Stimulated activated CD8-positive, alpha-beta memory T cell treated with anti-CD3 and anti-CD28 coated beads, Interleukin-15, amount 100 ng/mL, for 48 hours (primary cell): ENCODE results near the gene BHLHA9.
"Not testable (repeated sequence)": the region's sequence is repeated elsewhere in the genome, so short reads cannot be mapped to it uniquely, and the experiment has no call there.

Experiments used
- DNase-seq, 2 donors: peaks; one replicate each; pipeline ENCODE4 v3.0.0-alpha.2; 2020; ENCODE audit warnings: low read depth in 2 of 2

BHLHA9 gene

GRCh38 chr17:1300371-1300905, 30.2 kb downstream of the BHLHA9 start:
- no peak for DNase-seq

- DNase-seq: no peak
These were observed 31.3 kb downstream of the BHLHA9 start for GRCh38 chr17:1301546-1301945.

- DNase-seq: no peak
These were observed 32.5 kb downstream of the BHLHA9 start for GRCh38 chr17:1302761-1303160.

GRCh38 chr17:1304522-1304921, 34.3 kb downstream of the BHLHA9 start:
- DNase-seq: no peak

GRCh38 chr17:1304962-1305563, 34.8 kb downstream of the BHLHA9 start:
- no peak for DNase-seq

- not testable (repeated sequence) for DNase-seq
These were observed 37.6 kb downstream of the BHLHA9 start for GRCh38 chr17:1307829-1308228.

- no peak for DNase-seq
These were observed 42.1 kb downstream of the BHLHA9 start for GRCh38 chr17:1312261-1312870.

- no peak for DNase-seq
These were observed 43.2 kb downstream of the BHLHA9 start for GRCh38 chr17:1313270-1314005.

GRCh38 chr17:1315409-1315808, 45.2 kb downstream of the BHLHA9 start:
- no peak for DNase-seq

GRCh38 chr17:1315891-1316403, 45.7 kb downstream of the BHLHA9 start:
- DNase-seq: no peak
